GM21737 (cell line): ENCODE results near the gene FANCC.

Experiments used
- ATAC-seq: cut with Tn5 transposase; IDR thresholded peaks from one replicate; pipeline ENCODE4 v1.9.1; 2021; ENCODE audit warnings: mild to moderate bottlenecking, moderate library complexity; ENCODE audit not compliant: unreplicated experiment

FANCC gene

GRCh38 chr9:95090023-95090791 is 227.3 kb downstream of the FANCC start:
- ATAC-seq = no peak

DNA sequence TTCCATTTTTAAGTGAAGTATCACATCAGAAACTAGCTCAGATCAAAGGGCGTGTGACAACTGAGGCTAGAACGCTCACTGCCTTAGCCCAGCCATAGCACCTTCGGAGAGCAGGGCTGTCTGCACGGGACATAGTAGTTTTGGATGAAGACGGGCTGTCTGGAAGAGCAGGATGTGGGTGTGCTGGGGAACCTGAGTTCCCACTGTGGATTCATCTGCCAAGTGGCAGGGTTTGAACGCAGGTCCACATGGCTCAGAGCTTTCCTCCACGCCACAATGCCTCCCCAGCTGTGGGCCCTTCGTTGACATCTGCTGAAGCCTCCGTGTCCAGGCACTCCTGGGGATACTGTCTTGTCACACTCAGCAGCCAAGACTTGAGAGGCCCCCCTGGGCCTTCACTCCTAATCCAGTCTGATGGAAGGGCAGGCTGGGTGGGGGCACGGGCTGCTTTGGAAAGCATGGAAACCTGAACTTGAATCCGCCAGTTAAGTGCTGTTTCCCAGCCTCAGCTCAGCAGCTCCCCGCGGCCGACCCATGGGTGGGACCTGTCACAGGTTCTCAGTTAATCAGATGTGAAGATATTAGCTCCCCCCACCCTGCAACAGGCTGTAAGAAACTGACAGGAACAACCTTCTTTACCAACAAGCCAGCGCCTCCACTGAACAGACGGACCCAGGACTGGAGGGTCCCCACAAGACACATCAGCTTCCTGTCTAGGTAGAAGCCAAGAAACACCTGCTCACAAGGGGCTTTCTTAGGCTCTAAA is 228.1 kb downstream of the FANCC start:
- no peak for ATAC-seq

GRCh38 chr9:95088421-95089161 is 228.9 kb downstream of the FANCC start:
- ATAC-seq = no peak

DNA sequence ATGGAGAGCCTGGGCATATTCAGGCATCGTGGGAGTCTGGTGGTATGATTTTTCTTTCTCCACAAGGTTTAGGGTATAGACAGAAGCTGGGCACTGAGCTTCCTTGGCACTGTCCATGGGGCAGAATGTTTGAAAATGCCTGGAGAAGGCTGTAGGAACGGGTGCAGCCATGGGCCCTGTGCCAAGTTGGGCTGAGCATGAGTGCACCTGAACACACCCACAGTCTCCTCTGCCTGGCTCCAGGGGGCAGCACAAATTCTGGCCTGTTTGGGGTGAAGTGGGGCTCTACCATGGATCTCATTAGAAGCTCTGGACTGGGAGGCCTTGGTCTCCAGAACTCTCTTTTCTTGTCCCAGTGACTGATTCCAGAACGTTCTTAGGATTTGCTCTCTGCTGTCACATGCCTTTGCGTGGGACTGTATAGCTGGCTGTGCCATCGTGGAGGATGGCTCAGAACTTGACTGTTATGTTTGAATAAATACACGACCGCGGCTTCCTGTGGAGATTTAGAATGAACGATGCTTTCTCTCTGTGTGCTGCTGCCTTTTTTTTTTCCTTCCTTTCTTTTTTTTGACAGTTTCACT is 229.8 kb downstream of the FANCC start:
- no peak for ATAC-seq

DNA sequence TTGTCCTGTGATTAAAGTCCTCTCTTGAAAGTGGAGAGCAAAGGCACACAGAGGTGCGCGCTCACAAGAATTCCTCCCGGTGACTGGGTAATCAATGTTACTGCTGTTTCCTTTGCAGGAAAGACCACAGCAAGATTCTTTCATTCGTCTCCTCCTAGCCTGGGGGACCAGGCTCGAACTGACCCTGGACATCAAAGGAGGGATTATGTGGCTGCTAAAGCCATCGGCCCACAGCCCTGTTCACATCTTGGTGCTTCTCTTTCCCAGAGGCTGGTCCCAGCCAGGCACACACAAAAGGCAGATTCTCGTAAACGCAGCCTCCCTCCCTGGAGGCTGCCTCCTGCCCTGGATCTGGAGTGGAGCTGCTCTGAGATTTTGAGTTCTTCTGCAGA is 230.9 kb downstream of the FANCC start:
- ATAC-seq = no peak

- ATAC-seq = no peak
Observed at GRCh38 chr9:95085861-95086563, 231.5 kb downstream of the FANCC start.

- ATAC-seq = no peak
Observed at GRCh38 chr9:95085036-95085770, 232.3 kb downstream of the FANCC start.

DNA sequence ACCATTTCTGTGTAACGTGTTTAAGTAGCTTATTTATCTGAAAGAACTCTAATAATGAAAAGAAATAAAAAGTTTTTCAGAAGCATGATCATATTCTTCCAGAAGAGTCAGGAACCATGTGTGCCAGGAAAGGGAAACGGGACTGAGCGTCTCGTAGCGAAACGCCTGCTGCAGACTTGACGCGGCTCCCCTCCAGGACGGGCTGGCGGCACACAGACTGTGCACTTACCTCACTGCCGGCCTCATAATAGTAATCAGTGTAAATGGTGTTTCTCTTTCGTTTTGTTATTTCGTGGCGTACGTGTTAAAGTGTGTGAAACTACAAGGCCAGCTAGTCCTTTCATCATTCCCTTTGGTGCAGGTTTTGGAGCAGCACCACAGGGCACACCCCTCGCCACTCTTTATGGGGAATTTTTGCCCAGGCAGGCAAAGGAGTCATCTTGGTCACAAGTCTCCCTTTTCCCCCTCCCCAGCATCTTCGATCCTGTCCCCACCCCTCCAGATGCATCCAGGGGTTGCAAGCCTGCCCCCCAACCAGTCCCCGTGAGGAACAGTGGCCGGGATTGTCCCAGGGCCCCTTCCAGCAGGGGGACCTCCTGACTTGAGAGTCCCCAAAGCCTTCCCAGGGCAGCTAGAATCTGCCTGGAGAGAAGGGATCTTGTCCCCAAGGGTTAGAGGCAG is 233.1 kb downstream of the FANCC start:
- no peak for ATAC-seq

DNA sequence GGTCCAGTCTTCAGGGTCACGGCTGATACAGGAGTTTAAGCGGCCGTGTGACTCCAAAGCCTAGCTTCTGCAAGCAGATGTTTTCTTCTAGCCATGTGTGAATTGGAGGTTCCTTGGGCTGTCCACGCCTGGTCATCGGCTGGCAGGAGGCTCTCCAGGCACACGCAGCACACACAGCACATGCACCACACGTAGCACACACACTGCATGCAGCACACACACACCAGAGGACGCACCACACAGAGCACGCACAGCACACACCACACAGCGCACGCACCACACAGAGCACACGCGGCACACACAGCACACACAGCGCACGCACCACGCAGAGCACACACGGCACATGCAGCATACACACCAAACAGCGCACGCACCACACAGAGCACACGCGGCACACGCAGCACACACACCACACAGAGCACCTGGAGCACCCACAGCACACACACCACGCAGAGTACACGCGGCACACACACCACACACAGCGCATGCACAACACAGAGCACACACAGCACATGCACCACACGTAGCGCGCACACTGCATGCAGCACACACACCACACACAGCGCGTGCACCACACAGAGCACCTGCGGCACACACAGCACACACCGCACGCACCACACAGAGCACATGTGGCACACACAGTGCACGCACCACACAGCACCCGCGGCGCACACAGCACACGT is 234.3 kb downstream of the FANCC start:
- ATAC-seq = no peak

- no peak for ATAC-seq
Observed at GRCh38 chr9:95082401-95083084, 235.0 kb downstream of the FANCC start.

DNA sequence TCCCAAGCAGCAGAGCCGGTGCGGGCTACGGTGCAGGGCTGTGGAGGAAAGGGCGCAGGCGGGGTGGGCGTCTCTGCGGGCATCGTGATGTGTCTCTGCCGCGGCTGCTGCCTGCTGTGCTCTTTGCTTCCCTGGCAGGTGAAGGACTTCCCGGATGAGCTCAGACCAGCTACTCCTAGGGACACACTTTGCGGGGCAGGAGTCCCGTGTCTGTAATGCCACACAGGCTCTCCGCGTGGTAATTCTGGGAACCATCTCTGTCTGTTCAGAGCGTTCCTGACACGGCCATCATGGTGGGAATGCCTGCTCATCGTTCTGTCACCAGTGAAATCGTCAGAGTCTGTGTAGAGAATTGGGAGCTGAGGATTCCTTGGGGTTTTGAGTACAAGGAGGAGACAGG is 235.5 kb downstream of the FANCC start:
- ATAC-seq = no peak

DNA sequence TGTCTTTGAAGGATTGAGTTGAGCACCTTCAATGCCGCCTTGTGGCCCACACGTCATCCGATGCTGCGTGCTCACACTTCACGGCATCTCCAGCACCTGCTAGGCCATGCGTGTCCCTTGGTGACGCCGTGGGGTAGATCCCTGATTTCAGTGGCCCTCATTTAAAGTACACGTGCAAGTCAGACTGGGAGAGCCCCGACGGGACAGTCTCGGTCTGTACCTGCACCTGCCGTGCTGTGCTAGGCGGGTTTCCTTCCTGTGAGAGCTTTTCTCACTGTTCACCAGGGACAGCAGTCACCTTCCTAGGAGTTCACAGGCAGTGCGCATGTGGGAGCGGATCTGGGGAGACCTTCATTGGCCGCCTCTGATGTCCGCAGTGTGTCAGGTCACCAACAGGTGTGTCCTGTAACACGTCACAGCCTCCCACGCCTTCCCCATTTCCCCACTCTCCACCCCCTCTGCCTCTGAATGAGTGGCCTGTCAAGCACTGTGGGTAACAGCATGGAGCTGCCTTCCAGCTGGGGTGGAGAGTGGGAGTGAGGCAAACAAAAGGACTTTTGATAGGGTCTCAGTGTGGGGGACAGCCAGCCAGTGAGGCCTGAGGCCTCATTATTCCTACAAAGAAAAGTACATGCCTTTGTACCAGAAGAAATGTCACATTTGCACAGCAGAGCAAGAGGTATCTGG is 236.4 kb downstream of the FANCC start:
- no peak for ATAC-seq

DNA sequence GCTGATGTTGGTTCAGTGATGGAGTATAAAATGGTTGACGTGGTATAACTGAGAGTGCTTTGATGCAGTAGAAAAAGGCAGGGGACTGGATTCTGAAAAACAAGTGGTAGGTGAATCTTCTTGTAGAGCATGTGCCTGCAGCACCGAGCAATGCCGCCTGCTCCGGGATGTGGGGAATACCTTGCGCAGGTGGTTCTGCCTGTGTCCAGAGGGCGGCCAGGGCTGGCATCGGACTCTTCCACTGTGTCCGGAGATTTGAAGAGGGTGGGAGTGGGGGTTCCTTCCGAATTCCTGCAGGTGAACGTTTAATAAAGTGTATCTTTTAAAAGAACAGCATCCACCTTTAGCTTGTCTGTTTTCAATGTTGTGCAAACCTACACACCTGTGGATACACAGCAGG is 238.0 kb downstream of the FANCC start:
- ATAC-seq = no peak

GRCh38 chr9:95078939-95079338 is 238.6 kb downstream of the FANCC start:
- no peak for ATAC-seq

DNA sequence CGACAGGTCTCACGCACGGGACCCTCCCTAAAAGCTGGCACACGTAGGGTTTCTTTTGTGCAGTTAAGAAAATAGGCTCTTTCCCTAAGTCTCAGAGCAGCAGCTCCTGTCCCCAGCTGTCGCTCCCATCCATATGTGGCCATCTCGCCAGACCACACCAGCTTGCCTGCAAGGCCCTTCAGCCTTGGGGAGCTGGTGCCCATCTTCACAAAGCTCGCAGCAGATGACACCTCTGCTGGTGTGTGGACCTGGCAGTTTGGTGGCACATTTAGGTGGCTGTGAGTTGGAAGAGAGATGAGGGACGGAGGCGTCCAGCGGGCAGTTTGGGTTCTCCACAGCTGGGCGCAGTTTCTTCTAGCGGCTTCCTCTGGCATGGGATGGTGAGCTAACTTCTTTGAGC is 239.0 kb downstream of the FANCC start:
- no peak for ATAC-seq

GRCh38 chr9:95077766-95078370 is 239.6 kb downstream of the FANCC start:
- ATAC-seq = no peak

DNA sequence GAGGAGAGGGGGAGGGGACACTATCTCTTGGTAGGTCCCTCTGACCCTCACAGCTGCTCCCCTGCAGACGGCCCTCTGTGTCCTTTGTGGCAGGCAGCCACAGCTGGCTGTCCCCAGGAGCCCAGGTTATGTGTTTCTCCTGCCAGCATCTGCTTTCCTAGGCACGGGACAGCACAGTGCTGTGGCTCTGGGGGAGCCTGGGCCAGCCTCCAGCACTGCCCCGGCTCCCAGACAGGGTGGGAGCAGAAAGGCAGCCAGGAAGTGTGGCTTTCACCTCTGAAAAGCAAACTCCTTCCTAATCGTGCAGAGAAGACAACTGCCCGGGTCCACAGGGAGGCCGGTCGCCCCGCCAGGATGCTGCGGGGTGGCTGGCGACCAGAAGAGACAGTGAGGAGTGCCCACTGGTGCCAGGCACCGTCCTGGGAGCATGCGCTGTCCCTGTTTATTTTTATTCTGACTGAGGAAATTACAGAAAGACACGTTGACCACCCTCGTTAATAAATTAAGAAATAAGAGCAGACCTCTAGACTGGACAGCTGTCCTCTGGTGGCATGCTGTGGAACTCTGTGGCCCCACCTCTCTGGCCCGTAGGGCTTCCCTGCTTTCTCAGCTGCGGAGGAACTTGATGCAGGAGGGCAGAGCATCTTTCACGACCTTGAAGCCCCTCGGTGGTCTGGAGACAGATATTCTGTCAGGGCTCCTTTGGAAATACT is 240.3 kb downstream of the FANCC start:
- ATAC-seq = no peak
